HG03457 (cell line): ENCODE results near the gene UNC50.

ENCODE experiments used
- ATAC-seq: cut with Tn5 transposase; IDR thresholded peaks from one replicate; pipeline ENCODE4 v1.9.1; 2021; ENCODE audit warnings: moderate number of reproducible peaks; ENCODE audit not compliant: unreplicated experiment

UNC50 gene

DNA sequence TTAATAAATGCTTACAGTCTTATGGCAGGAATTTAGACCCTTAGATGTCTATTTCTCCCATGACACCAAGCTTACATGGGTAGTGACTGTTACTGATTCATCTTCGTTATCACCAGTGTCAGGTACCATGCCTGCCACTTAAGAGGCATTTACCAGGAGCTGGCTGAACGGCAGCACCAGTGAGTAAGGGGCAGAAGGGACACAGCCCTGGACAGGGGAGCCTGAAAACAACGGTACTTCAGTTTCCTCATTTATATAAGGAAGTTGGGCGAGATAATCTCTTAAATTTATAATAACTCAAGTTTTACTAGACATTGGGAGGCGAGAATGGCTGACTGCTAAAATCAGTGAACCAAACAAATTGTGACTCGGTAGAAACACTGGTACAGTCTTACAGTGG is 1.3 kb upstream of the UNC50 start:
- ATAC-seq, result no peak

DNA sequence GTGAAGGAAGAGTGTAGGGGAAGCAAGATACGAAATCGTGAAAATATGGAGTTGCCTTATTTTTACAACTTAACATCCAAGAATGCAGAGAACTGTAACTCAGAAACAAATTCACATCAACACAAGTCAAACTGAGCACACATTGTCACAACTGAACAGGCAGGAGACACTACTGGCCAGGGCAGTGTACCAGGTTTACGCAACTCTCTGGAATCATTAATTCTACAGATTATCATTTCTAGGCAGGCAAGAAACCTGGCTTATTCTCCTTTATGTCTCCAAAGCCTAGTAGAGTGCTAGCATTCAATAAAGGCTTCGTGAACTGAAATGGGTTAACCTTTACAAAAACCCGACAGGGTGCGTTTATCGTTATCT is 661 bp upstream of the UNC50 start:
- ATAC-seq, result no peak

DNA sequence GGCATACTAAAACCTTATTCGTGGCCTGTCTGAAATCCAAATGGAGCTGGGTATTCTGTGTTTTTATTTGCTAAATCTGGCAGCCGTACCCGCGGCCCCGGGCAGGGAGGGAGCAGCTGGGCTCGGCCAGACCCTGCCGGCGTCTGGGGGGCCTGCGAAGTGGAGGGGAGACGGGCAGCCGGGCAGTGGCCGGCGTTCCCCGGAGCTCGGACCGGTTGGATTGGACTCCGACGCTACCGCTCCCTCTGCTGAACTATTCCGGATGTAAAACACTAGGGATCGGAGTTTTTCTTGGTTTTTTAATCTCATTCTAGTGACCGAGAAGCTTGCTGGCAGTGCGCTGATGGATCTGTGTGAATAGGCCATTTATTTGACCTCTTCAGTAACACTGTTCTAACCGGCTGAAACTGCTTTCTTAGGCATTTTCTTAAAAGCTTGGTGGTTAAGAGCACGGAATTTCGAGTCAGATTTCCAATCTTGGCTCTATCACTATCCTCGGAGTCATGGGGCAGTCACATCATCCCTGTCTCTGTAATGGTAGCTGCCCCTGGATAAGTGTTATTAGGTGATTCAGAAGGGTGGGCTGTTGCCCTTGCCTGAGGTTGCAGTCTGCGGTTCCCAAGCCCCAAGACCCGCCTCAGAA is 694 bp downstream of the UNC50 start:
- no peak for ATAC-seq

DNA sequence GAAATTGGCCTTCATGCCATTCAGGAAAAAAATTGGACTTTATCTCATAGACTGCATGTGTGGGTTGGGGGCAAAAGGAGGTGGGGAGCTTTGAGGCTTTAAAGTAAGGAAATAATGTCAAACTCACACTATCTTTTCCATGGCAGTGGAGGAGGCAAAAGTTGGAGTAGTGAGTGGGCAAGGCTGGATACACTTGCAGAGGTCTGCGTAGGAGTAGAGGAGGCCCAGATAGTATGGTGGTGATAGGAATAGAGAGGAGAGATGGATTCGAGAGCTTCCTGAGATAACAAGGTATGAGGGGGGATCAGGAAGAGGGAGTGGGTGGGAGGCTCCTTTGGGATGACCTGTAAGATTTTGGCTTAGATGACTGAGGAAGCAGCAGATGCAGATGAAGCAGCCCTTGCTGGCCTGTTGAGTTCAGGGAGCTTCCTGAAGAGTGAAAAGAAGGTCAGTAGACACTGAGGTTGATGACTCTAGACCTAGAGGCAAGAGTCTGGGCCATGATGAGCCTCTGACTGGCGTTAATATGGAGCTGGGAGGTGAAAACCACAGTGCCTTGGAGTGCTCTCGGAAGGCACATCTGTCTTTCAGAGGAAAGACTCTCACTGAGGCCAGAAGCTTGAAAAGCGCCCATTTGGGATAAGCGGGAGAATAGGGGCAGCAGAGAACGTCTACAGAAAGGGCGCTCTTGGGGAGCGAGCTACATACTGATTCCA is 5.8 kb downstream of the UNC50 start:
- ATAC-seq, result no peak

DNA sequence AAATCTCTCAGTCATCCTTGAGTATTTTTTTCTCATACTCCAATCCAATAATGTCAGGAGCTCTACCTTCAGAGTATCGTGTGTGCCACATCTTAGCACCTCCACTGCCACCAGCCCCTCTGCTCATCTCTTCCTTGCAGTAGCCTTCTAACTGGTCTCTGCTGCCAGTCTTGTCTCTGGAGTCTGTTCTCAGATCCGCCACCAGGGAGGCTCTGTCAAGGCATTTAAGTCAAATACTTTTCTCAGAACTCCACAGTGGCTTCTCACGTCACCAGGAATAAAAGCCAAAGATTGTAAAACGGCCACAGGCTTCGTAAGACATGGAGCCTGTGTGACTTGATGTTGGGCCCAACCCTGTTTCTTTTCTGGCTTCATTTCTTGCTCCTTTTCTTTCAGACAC is 7.1 kb downstream of the UNC50 start:
- no peak for ATAC-seq

DNA sequence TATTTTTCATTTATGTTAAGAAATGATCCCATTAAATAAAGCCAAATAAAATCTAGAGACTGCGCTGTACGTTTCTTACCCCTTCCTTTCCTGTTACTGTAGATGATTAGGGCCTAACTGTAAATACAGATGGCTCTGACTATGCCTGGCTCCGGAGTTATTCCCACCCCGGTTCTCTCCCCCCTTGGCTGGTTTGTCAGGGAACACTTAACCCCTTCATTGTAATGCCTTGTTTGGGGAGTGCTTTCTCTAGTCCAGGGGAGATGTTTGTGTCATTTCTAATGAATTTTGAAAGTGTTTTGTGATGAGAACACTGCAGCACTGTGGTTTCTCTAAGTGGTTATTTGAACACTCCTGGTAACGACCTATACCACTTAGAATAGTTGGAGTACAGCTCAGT is 8.8 kb downstream of the UNC50 start:
- ATAC-seq, result no peak

DNA sequence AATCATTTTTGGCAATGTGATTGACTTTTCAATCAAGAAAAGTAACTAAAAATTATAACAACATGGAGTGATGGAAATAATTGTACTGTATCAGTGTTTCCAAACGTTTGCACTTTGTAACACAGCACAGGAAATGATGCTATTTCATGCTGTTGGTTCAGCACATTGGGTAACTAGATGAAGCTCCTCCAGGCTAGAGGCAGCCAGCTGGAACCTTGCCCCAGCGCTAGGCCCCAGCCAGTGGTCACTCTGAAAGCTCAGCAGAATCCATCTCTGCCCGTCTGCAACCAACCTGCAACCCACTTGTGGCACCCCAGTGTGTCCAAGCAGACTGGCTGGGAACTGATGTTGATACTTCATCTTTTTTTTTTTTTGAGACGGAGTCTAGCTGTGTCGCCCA is 15.3 kb downstream of the UNC50 start:
- ATAC-seq, result no peak

DNA sequence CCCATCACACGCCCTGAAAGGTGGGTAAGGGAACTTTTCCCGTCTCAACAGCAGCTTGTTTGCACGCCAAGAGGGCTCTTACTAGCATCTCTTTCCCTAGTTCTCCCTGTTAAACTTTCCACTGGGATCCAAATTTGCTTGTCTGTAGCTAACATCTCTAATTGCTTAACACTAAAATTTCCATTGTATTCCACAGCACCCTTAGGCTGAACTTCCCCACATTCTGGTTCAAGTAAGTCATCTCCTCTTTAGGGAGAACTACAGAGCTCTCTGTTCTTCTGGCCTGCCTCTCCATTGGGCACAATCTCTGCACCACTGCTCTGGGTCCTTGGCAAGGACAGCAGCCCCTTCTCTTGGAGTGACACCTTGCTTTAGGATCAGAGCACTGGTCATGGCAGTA is 24.0 kb downstream of the UNC50 start:
- no peak for ATAC-seq

DNA sequence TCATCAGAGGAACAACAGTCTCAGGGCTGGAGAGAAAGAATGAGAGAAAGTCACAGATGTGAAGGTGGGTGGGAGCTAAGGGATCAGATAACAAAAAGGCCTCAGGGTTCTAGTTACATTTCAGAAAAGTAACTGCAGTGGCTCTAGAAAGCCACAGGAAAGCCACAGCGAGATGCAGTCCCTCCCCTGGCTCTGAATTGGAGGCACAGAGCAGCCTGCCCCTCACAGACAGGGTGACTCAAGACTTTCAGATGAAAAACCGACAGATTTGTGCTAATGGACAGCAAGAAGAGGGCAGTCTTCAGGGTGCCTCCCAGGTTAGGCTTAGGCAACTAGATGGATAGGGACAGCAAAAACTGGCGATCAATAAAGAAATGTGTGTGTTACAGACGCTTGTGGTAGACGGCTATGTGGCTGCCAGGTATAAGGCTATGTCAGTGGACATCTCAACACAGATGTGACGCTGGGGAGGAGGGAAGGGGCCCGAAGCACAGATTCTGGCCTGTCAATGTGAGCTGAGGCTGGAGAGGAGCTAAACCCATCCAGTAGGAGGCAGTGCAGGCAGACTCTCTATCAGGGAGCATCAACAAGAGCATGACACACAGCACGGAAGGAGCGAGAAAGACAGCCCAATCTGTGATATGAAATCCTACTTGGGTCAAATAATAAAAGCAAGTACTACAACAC is 26.2 kb downstream of the UNC50 start:
- no peak for ATAC-seq

DNA sequence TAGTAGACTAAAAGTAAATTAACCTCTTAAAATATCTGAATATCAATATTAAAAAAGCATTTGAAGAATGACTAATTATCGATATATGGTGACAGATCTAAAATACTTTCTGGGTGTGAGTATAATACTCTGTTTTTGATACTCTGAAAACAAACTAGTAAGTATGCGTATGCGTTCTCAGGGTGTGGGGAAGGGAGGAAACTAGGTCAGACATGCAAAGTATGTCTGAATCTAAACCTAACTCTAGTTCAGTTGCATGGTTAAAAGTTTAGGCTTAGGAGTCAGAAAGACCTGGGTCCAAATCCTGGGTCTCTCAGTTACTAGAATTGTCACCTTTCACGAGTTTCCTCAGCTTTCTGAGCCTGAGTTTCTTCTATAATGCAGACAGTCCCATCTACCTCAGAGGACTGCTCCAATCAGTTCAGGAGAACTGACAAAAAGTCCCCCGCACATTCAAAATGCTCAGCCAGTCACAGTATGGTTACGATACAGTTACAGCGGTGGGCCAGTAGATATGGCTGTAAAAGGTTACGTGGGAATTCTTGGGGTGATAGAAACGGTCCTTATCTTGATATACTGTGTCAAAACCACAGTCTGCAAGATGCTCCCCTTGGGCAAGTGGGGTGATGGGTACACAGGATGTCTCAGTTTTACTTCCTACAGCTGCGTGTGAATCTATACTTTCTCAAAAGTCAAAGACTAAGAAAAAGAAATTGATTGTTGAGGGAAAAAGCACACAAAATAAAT is 29.2 kb downstream of the UNC50 start:
- peak; percentile 84 for ATAC-seq

DNA sequence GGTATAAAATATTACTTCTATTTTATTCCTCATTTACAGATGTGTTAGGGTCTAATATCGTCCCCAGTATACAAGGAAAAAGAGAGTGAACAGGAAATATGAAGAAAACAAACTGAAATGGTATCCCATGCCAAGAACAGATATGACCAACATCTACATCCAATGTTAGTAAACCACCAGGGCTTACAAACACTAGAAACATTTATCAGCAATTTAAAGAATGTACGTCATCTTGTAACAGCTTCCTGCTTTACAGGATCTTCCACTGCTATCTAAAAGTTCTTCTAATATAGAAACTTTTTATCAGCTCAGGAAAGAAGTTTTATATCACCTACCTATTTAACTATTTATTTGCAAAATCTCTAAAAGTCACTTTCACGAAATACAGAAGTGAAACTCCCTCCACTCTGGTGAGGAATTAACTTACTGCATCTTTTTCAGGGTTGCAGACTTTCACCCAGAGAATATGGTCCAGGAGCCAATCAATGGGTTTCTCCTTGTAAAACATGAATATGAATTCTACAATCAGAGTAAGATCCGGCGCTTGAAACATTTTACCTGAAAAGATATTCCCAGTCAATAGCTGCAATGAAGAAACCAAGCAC is 35.2 kb downstream of the UNC50 start:
- no peak for ATAC-seq

DNA sequence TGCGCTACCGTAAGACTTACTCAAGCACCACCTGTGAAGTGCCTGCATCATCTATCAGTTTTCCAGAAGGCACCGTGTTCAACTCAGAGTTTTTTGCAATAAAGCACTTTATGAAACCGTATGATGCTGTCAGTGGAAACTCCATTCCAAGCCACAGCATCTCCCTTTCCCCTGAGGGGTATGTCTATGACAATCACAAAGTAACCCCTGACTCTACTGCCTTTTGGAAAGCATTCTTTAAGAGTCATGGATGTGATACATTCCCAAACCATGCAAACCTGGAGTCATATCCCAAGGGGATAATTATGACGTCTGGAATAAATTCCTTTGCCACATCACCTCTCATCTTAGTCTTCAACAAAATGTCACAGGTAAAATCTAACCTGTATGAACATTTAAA is 39.2 kb downstream of the UNC50 start:
- ATAC-seq, result no peak

DNA sequence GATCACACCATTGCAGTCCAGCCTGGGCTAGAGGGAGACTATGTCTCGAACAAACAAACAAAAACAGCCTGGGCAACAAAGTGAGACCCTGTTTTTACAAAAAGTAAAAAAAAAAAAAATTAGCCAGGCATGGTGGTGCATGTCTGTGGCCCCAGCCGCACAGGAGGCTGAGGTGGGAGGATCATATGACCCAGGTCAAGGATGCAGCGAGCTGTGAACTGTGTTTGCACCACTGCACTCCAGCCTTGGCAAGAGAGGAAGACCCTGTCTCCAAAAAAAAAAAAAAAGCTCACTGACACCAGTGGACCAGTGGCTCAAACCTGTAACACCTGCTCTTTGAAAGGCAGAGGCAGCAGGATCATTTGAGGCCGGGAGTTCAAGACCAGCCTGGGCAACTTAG is 40.1 kb downstream of the UNC50 start:
- no peak for ATAC-seq

DNA sequence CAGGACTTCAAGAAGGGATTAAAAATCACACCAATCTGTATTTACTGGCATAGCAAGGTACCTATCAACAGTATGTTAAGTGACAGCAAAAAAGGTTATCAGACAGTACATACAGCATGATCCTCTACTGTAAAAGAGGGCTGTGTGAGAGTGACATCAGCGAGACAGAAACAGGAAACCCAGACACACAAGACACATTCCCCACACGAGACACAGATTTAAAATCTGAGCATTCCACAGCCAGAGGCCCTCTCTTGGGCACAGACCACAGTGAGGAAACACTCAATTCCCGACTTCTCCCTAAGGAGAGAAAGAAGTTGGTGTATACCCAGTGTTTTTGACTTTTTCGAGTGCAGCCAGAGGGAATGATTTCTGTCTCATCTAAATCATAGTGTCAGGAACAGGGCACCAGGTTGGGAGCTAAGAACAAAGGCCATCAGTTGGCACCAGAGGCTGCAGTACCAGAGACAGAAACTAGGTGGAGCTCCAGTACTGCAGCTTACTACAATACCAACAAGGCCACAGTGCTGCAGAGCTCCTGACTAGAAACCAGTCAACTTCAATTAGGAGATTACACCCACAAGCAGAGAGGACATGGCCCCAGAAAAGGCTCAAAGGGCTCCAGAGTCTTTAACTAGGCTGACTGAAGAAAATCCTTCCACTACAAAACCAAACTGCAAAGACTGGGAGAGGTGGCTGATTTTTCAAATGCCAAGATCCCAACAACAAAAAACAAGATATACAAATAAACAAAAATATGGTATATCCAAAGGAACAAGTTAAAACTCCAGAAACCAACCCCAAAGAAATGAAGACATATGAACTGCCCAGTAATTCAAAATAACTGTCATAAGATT is 41.0 kb downstream of the UNC50 start:
- ATAC-seq, result no peak

DNA sequence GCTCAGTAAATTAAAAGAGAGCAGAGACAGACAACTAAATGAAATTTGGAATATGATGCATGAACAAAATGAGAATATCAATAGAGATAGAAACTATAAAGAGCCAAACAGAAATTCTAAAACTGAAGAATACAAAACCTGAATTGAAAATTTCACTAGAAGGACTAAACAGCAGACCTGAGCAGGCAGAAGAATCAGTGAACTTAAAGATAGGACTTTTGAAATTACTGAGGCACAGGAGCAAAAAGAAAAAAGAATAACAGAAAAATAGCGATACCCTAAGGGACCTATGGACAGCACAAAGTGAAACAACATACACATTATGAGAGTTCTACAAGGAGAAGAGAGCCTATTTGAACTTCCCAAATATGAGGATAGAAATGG is 41.6 kb downstream of the UNC50 start:
- ATAC-seq, result no peak

DNA sequence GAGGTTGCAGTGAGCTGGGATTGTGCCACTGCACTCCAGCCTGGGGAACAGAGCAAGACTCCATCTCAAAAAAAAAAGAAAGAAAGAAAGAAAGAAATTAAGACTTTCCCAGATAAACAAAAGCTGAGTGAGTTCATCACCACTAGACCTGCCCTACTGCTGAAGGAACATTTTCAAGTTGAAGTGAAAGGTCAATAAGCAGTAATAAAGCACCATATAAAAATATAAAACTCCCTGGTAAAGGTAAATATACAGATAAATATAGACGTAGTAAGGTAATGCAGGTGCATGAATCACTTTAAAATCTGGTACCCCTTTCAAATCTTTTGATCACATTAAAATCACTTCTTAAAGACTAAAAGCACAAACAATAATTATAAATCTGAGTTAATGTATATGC is 42.6 kb downstream of the UNC50 start:
- no peak for ATAC-seq

DNA sequence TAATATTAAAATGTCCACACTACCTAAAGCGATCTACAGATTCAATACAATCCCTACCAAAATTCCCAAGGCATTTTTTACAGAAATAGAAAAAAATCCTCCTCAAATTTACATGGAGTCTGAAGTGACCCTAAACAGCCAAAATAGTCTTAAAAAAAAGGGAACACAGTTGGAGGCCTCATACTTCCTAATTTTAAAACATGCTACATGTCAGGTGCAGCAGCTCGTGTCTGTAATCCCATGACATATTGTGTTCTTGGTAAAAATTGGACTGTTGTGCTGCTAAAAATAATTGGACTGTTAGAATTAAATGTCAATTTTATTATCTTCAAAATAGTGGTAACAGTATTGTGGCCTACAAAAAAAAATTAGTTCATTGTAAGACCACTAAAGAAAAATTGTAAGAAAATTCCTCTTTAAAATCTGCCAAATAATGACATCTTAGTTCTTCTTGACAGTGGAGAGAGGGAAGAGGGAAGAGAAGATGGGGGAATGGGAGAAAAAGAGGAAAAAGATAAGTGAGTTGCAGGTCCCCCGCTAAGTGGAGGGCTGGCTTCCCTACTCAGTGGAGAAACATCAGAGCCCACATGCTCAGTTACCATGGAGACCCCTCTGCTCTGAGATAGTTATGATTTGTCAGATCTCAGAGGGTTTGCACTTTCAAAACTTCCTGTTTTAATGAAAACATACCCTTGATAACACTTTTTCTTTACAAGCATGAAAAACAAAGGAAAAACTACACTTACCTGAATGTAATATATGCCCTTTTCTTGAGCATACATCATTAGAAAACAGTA is 46.5 kb downstream of the UNC50 start:
- no peak for ATAC-seq

DNA sequence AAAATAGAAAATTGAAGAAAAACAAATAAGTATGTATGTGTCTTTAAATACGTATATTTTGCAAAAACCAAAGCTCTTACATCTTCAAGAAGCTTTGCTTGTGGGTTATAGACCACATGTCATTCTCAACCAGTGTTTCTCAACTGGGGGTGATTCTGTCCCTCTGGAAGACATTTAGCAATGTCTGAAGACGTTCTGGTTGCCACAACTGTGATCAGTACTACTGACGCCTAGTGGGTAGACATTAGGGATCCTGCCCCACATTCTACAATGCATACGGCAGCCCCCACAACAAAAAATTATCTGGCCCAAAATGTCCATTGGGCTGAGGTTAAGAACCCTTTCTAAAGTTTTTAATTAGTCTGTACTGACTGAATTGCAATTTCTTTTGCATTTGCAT is 48.4 kb downstream of the UNC50 start:
- no peak for ATAC-seq

DNA sequence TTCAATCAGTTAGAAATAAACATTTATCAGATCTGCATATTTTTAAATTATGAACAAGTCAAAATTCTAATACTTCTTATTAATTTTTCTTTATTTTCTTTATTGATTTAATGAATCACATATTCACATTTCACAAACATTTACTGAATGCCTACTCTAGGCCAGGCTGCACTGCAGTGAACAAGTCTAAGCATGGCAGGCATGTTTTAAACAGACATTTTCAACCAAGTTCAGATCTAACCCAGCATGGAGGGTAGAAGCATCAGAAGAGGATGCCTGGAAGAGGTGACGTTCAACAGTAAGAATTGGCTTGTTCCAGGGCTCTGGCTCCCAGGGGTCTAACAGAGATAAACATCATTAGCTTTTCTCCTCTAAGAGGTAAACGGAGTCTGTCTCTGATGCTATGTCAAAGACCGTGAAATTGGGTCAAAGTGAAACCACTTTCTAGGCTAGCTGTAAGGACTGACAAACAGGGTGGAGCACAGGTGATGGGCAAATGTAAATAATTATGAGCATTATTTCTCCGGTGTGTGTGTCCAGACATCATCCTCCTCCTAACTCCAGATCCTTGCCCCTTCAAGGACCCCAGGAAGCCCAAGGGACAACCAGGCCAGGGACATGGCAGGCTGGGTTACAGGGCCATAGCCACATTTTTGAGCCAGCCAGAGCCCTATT is 50.6 kb downstream of the UNC50 start:
- no peak for ATAC-seq
